HG02840 (cell line): ENCODE measurements around the gene KRT4.

Experiments
- ATAC-seq: cut with Tn5 transposase; IDR thresholded peaks from one replicate; pipeline ENCODE4 v1.9.1; 2021; ENCODE audit warnings: mild to moderate bottlenecking, moderate library complexity, moderate number of reproducible peaks; ENCODE audit not compliant: unreplicated experiment, low FRiP score

The KRT4 gene

DNA sequence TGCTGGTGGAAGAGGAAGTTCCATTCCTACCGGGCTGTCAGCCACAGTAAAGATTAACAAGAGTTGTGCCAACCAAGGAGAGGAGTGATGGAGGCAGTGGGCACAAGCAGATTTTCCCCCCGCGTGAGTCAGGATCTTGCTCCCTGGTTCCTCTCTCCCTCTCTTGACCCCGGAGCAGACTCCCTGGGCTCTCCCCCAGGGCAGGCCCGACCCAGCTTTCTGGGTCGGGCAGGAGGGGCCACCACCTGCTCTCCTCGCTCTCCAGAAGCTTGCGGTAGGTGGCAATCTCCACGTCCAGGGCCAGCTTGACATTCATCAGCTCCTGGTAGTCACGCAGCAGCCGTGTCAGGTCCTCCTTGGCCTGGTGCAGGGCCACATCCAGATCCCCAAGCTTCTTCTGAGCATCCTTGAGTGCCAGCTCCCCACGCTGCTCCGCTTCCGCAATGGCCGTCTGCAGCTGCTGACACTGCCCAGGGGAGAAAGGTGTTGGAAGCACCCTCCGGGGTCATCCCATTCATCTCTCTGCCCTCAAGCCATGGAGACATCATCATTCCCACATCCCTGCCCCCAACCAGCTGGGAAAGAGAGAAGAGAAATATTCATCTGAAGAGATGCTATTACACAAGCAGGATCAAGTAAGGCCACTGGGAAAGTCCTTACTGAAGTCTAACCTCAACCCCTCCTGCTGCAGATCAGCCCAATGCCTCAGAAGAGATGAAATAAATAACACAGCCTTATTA is 9.0 kb upstream of the KRT4 start:
- ATAC-seq = no peak

DNA sequence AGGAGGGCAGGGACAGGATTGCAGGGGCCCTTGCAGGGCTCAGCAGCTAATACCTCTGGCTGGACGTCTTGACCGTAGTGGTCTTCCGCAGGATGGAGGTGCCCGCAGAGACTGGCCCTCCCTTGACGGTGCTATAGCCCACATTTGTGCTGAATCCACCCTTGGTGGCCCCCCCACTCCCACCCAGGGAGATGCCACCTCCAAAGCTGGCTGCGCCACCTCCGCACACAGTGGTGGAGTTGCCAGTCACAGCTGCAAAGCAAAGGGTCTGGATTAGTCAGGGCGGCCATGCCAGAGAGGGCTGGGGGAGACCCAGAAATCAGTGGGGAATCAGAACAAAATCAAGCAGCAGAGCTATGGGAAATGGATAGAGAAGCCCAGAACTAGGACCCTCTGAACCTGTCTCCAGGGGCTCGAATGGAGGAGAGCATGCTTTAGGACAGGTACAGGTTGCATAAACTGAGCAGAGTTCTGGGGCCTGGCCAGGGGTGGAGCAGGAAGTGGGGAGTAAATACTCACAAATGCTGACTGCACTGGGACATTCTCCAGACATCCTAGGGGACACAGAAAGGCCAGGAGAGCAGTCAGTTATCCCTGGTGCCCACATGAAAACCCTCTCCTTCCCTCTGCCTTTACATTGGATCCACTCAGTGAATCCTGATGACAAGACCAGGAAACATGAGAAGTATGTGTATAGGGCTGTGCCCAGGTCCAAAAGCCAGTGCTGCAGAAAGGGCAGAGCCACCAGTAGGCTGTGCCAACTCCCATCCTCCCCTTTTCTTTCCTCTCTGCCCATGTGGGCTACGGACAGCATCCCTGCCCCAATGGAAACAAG is 8.1 kb upstream of the KRT4 start:
- no peak for ATAC-seq

DNA sequence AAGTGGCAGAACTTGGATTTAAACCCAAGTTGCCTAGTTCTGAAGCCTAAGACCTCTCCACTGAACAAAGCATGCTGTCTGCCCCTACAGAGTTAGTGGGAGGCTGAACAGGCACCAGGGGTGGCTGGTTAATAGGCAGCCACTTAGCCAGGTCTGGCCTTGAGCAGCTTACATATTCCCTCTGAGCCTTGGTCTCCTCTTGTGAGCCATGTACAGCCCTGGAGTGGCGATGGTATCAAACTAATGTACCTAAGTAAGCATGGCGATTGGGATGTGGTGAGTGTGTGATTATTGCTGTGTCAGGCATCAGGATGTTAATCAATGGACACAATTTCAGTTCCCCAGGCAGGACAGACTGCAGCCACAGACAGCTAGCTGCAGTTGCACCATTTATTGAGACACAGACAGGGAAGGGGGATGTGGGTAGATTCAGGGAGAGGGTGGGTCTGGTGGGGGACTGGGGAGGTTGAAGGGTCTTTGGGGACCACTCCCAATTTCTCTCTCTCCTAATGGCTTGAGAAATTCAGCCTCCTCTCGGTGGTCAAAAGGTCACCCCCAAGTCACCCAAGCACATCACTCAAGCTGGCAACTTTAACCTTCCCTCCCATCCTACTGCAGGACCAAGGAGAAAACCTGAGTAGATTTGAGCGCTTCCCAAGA is 7.3 kb upstream of the KRT4 start:
- ATAC-seq = no peak

DNA sequence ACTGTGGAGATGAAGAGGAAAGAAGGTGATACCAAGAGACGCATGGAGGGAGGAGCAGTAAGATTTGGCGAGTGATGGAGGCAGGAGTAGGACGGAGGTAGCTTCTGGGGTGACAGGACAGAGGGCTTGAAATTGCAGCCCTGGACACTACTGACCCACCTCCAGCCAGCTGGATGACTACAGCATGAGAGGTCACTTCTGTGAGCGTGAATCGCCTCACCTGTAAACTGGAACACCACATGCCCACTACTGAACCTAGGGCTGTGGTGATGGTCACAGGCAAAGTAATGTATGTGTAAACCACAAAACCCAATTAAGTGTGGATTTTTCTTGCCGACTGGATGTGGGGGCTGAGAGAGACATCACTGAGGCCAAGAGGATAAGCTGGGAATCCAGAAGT is 6.6 kb upstream of the KRT4 start:
- ATAC-seq = no peak

DNA sequence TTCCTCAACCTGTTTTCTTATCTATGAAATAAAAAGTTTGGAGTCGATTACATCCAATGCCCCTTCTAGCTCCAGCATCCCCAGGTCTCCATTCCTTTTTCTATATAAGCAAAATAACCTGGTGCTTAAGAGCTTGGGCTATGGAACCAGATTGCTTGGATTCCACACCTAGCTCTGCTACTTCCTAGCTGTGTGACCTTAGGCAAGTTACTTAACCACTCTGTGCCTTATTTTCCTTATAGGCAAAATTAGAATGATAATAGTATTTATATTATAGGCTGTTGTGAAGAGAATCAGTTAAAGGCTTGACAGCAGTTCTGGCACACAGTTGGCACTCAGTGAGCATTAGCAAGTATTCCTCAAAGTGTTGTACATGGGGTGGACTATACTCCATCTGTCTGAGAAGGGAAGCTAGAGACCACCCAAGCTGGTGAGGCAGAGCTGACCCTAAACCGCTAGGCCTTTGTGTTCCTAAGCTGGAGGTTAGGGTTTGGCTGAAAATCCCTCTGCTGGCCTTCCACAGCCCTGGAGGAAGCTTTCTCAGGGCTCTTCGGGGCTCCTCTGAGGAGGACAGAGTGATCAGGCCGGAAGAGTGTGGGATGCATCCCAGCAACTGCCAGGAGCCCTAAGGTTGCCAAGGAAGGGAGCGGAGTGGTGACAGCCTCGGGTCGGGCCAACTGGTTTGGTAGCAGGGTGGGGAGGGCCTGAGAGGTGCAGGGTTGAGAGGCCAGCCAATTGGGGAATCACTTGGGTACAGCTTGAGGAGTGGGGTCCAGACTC is 6.0 kb upstream of the KRT4 start:
- ATAC-seq = no peak

DNA sequence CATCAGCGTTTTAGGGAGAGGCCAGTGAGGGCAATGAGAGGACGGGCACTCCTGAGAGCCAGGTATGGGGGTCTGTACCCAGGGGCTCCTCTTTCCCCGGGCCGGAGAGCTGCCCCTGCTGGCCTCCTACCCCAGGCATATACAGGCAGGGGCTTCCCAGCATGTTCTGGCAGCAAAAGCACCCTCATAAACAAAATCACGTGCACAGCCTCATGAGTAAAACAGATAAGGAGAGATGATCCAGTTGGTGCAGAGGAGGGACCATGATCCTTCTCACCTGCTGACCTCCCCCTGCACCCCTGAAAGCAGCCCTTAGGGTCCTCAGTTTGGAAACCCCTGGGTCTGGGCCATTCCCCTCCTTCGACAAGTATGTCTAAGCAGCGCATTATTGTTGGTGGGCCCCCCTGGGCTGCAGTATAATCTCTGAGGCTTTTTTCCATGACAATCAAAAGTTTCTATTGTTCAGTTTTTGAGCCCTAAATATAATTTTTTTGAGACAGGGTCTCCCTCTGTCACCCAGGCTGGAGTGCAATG is 5.0 kb upstream of the KRT4 start:
- ATAC-seq = no peak

DNA sequence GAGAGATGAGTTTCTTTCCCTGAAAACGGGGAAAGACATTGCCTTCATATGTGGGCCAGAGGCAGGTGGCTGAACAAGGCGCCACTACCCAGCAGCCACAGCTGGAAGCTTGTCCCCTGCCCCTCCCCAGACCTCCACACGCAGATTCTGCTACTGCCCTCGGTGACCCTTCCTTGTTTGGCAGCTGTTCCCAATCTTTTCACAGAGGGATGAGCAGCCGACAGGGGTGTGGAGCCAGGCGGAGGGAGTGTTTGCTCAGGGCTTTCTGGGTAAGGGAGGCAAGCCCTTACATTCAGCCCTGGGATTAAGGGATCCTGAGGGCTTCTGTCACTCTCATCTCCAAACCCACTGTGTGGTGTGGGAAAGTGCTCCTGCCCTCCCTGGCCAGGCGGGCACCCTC is 4.5 kb upstream of the KRT4 start:
- ATAC-seq = no peak

DNA sequence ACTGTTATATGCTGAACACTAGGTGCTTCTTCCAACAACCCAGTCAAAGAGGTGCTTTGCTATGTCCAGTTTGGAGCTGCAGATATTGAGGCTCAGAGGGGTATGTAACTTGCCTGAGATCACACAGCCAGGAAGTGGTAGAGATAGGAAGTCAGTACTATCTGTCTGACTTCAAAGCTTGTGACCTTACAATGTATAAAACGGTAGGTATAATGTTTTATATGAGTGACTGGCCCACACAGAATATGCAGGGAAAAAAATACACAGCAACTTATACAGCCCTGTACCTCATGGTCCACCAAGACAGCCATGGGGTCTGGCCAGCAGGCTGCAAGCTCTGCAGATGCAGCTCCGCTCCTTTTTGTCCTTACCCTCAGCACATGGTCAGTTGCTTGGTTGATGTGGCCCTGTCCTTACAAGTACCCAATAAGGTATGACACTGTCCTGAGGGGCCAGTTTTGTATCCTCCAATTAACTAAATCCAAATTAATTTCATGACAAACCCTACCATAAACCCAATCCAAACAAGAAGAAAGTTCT is 3.9 kb upstream of the KRT4 start:
- no peak for ATAC-seq

DNA sequence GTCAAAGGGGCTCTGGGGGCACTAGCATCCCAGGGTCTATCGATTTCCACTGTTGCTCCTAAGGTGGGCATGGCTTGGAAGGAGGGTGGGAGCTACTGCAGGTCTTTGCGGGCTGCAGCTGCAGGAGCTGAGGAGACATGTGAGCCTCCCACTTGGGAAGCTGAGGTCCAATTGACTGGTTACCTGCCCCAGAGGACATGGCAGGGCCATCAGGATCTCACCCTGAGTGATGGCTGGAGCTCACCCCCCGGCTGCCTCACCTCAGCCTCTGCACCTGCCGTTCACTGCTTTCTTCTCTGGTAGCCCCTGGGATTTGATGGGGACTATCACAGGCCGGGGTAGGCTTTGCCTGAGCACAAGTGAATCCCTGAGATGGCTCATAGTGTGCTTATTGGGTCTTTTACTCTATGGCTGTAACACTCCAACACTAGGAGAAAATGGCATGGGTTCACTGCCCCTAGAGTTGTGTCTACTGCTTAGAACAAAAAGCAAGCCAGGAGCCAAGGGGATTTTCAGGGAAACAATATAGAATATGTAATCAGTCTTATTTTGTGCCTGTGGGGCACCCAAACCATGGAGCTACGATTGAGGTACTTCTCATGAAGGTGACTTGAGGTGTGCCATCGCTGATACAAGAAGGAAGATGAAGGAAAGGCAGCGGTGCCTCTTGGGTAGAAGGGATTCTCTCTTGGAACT is 3.2 kb upstream of the KRT4 start:
- ATAC-seq = no peak

DNA sequence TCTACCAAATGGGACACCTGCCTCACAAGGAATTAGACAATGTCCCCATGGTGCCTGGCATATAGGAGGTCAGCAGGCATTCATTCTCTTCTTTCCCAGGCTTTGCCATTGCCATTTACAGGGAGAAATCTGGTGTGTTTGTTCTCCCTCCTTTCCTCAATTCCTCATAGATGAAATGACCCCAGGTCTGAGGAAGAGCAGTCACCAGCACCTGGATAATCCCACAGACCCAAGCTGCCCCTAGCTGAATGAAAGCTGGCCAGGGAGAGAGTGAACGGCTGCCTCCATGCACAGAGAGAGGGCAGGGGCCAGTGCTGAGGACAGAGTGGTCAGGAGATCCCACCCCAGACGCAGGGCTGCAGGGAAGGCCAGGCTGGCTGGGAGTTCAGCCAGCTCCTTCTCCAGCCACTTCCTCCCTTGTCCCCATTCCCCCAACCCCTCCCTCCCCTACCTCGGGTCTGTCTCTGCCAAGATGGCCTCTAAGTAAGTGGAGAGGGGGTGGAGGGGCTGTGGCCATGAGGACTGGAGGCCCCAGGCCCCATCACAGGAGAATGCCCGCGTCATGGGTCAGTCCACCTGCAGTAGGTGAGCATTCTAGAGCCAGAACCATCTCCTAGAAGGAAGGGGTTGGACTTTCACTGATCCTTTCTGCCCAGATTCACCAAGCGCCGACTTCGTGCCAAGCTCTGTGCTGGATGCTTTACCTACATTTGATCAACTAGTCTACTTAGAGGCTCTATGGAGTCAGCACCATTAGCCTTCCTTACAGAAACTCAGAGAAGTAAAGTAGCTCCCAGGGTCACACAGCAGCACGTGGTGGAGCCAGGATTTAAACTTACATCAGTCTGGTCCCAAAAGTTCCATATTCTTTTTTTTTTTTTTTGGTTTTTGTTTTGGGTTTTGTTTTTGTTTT is 2.0 kb upstream of the KRT4 start:
- ATAC-seq = no peak

DNA sequence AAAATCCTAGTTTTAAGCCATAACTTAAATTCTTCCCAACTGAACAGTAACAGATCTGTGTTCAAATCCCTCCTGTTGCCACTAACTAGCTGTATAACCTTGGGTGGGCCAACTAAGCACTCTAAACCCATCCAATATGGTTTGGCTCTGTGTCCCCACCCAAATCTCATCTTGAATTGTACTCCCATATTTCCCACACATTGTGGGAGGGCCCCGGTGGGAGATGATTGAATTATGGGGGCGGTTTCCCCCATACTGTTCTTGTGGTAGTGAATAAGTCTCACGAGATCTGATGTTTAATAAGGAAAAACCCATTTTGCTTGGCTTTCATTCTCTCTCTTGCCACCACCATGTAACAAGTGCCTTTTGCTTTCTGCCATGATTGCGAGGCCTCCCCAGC is 1.2 kb upstream of the KRT4 start:
- no peak for ATAC-seq

DNA sequence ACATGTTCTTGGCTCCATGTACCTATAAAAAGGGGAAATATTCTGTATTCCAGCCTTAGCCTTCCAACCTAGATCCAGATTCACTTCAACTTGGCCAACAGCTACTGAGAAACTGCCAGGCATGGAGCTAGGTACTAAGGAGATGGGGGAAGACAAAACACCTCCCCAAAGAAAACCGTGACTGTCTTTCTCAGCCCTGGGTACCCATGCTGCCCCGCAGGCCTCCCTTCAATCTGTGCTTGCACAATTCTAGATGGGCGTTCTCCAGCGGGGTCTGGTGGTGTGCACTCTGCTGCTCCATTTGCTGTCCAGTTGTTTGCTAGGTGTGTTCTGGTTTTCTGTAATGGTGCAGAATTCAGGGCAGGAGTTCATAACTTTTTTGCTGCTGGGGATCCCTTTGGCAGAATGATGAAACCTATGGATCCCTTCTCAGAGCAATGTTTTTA is 817 bp upstream of the KRT4 start:
- no peak for ATAC-seq

DNA sequence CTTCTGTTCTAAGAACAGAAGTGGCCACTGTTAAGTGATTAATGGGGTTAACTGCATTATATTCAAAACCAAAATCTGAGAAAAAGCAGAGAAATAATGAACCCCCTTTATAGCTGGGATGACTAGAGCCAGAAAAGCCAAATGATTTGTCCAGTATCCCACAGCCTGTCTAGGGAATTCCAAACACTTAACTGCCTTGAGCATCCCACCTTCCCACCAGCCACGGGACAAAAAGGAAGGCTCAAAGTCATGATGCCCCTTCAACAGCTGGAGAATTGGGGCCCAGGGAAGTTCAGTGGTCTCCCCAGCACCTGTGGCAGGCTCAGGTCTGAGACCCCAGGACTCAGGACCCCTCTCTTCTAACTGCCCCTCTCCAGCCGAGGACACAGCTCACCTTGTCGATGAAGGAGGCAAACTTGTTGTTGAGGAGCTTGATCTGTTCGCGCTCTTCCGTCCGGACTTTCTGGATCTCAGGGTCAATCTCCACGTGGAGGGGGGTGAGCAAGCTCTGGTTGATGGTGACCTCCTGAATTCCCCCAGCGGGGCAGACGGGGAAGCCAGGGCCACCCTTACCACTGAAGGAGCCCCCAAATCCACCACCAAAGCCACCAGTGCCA is 605 bp downstream of the KRT4 start:
- no peak for ATAC-seq

DNA sequence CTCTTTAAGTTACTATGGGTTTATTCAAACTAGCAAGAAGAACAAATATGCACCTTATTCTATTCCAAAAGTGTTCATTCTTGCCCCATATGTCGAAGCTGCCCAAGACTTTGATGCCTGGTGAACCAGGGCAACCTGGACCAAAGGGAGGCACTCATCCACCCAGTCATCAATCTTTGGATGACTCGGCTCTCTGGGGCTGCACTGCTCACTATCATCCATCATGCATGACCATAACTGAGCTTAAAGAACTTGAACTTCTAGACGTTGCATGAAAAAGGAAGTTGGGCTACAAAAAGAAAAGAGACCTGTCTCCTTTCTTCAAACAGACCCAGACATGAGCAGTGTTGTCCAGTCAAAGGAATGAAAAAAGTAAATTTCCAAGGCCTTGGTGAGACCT is 1.2 kb downstream of the KRT4 start:
- no peak for ATAC-seq

DNA sequence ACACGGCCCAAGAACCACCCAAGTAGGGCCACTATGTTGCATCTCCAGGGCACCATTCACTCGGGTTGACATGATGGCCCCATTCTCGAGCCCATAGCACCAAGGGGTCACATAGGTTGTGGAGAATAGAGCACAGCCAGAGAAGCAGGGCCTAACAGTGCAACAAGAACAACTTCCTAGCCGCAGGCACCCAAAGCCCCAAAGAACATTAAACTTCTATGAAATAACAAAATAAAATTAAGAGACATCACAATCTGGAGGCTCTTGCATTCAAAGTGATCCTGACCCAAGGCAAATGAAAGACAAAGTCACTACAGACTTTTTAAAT is 1.9 kb downstream of the KRT4 start:
- ATAC-seq = no peak

DNA sequence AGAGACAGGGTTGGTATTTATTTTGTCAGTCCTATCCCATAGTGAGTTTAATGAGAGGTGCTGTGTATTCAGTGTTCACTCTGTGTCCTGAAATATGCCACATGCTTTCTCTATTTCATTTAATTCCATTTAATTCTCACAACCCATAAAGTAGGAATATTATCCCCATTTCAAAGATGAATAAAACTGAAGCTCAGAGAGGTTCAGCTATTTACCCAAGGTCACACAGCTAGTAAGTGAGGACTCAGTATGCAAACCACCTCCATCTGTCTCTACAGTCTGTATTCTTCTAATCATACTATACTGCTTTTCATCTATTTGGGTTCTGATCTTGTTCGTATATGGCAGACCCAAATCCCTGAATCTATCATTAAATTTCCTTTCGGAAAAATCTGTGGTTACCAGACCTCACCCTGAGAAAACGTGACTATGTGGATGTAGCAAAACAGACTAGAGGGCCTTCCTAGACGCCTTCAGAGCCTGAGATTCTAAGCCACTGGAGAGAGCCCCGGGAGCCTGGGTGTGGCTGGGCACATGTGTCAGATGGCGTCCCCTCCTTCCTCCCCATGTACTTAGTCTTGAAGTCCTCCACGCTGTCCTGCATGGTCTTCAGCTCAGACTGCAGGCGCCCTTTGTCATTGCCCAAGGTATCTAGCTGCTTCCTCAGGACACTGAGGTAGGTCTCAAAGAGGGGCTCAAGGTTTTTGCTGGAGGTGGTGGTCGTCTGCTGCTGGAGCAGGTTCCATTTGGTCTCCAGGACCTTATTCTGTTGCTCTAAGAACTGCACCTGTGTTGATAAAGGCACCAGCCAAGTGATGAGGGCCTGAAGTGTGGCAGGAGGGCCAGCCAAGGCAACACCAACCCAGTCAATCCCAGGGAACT is 2.5 kb downstream of the KRT4 start:
- no peak for ATAC-seq

DNA sequence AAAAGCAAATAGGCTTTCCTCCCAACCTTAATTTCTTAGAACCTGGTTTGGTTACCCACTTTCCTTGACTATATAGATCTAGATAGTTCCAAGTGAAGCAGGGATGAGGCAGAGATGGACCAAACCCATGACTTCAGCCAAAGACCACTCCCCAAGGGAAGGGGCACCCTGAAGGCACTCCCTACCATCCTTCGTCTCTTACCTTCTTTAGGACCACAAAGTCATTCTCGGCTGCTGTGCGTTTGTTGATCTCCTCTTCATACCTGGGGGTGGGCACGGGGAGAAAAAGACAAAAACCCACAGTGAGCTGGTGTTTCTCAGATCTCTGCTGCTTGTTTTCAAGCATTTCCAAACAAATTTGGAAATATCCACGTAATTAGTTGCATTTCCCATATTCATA is 3.4 kb downstream of the KRT4 start:
- no peak for ATAC-seq
